Measurements from ENCODE around the gene CACNA2D2. TPM values are rescaled to one million over a fixed set of nuclear protein-coding genes. Genes with fewer than 3 reads are reported as not detected.

CACNA2D2 gene
- total RNA-seq, 1 donor from 2014 or later: 5.0 TPM

DNA sequence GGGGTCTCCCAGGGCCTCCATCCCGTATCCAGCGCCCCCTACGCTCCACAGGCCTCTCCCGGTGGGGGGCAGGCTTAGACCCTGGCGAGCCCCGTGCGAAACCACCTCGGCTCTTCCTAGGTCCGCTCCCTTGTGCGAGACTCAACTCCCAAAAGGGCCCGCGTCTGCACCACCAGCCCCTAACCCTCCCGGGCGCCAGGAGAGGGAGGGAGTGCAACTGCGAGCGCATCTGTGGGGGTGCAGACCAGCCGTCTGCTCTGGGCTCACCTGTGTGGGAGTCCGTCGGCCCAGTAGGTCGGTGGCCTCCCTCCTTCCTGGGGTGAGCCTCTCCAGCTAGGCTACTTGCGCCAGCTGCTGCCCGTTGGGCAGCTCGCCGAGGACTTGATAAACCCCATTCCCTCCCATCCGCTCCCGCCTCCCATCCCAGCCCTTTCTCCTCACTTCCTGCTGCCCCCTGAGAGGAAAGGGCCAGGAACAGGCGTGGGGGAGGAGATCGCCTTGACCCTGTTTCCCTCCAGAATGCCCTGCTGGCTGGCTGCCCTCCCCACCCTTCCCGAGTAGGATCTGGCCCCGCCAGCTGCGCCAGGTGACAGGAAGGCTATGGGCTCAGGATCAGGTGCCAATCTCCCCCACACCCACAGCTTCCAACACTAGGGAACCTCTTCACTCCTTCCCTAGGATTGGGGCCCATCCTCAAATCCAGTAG, 180.9 kb downstream of the CACNA2D2 start, which contains the start of gene HYAL2:
Gene HYAL2, minus strand, starts transcription at position 360 of the 706 bp plus-strand sequence. CDS start 2,256 bp downstream, outside the sequence.
- Mint-ChIP-seq H3K36me3 (ENCODE audit: unreplicated experiment) (no peaks in the 10 kb centered on the region), H3K9me3 (ENCODE audit: unreplicated experiment) (peaks cover 6% of the 10 kb centered on the region), H3K27ac (ENCODE audit: unreplicated experiment) (peak within 1 kb of the TSS; percentile 95), H3K27me3 (ENCODE audit: unreplicated experiment) (peaks cover 8% of the 10 kb centered on the region), H3K4me3 (ENCODE audit: unreplicated experiment) (peak within 1 kb of the TSS; percentile 82), H3K4me1 (ENCODE audit: low read depth, unreplicated experiment) (peaks cover 18% of the 10 kb centered on the region)
- no peak for DNase-seq
- TF ChIP-seq, protein P1, sequence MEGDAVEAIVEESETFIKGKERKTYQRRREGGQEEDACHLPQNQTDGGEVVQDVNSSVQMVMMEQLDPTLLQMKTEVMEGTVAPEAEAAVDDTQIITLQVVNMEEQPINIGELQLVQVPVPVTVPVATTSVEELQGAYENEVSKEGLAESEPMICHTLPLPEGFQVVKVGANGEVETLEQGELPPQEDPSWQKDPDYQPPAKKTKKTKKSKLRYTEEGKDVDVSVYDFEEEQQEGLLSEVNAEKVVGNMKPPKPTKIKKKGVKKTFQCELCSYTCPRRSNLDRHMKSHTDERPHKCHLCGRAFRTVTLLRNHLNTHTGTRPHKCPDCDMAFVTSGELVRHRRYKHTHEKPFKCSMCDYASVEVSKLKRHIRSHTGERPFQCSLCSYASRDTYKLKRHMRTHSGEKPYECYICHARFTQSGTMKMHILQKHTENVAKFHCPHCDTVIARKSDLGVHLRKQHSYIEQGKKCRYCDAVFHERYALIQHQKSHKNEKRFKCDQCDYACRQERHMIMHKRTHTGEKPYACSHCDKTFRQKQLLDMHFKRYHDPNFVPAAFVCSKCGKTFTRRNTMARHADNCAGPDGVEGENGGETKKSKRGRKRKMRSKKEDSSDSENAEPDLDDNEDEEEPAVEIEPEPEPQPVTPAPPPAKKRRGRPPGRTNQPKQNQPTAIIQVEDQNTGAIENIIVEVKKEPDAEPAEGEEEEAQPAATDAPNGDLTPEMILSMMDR (IDR thresholded peaks at IDR 0.05; ENCODE audit: partially characterized antibody, unreplicated experiment): no peak

DNA sequence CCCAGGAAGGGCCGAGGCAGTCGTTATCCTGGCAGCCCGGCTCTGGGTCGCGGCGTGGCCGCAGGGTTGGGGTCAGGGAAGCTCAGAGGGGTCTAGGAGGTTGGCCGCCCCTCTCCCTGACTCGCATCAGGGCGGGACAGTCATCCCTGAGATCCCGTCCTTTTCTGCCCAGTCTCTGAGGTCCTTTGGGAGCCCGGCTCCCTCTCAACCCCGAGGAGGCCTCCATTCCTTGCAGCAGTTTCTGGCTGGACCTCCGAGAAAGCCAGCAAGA, 181.4 kb downstream of the CACNA2D2 start:
- Mint-ChIP-seq H3K4me1 (ENCODE audit: low read depth, unreplicated experiment) (peaks cover 16% of the 10 kb centered on the region), H3K36me3 (ENCODE audit: unreplicated experiment) (no peaks in the 10 kb centered on the region), H3K4me3 (ENCODE audit: unreplicated experiment) (peak overlapping the region; percentile 34), H3K27me3 (ENCODE audit: unreplicated experiment) (peaks cover 8% of the 10 kb centered on the region), H3K9me3 (ENCODE audit: unreplicated experiment) (peaks cover 6% of the 10 kb centered on the region), H3K27ac (ENCODE audit: unreplicated experiment) (peak overlapping the region; percentile 95)
- DNase-seq: no peak
- TF ChIP-seq, protein P1 (IDR thresholded peaks at IDR 0.05; ENCODE audit: partially characterized antibody, unreplicated experiment): no peak

DNA sequence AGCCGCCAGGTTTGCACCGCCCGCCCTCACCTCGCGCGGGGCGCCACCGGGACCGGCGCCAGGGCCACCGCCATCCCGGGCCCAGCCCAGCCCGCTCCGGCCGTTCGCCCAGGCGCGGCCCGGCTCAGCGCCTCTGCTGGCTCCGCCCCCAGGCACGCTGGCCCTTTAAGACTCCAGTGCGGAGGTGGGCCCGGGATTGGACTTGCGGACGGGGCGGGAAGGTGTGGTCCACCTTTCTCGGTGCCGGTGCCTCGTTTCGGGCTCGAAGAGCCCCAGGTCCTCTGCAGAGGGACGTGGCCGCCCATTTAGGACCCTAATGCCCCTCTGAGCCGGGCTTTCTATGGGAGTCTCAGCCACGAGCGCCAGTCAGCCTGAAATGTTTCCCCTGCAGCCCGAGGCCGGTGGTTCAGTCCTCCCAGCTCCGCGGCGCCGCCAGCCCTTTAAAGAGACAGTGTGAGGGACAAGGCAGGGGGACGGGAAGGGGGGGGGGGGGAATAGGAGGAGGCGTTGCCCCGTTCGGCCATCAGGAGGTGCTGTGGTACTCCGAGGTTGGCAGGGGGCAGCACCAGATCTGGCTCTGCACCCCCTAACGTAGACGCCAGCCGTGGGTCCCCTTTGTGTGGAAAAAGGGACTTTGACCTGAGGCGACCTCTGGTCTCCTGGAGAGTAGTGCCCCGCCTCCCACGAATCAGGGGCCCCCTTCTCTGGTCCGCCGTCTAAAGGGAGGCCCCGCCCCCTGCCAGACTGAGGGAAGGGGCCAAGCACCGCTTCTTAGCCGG, 181.9 kb downstream of the CACNA2D2 start:
- TF ChIP-seq, protein P1 (IDR thresholded peaks at IDR 0.05; ENCODE audit: partially characterized antibody, unreplicated experiment): peak; percentile 70
- Mint-ChIP-seq H3K9me3 (ENCODE audit: unreplicated experiment) (peaks cover 6% of the 10 kb centered on the region), H3K36me3 (ENCODE audit: unreplicated experiment) (no peaks in the 10 kb centered on the region), H3K4me3 (ENCODE audit: unreplicated experiment) (peak overlapping the region; percentile 82), H3K27me3 (ENCODE audit: unreplicated experiment) (peaks cover 8% of the 10 kb centered on the region), H3K27ac (ENCODE audit: unreplicated experiment) (peak overlapping the region; percentile 95), H3K4me1 (ENCODE audit: low read depth, unreplicated experiment) (peaks cover 16% of the 10 kb centered on the region)
- DNase-seq: peak; percentile 89

DNA sequence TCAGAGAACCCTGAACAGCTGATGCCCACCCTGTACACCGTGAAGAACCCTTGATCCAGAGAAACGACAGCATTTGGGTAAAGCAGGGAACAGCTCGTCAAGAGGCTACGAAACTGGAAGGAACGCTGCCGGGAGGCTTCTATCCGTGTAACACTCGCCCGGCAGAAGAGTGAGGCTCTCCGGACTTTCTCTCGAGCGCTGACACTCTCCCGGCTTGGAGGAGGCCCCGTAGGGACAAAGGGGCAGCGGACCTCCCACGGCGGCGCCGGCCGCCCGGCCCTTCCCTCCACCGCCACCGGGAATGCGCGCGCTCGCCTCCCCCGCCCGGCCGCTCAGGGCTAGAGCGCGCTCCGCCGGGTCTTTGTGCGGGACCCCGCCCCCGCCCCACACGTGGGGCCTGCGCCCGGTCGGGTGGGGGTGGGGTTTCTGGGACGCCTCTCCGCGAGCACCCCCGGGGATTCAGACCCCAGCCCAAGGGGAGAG, 182.5 kb downstream of the CACNA2D2 start:
- Mint-ChIP-seq H3K4me3 (ENCODE audit: unreplicated experiment) (peak overlapping the region; percentile 94), H3K4me1 (ENCODE audit: low read depth, unreplicated experiment) (peaks cover 16% of the 10 kb centered on the region), H3K9me3 (ENCODE audit: unreplicated experiment) (peaks cover 6% of the 10 kb centered on the region), H3K27ac (ENCODE audit: unreplicated experiment) (peak overlapping the region; percentile 96), H3K27me3 (ENCODE audit: unreplicated experiment) (peaks cover 10% of the 10 kb centered on the region), H3K36me3 (ENCODE audit: unreplicated experiment) (no peaks in the 10 kb centered on the region)
- peak; percentile 88 for DNase-seq
- TF ChIP-seq, protein P1 (IDR thresholded peaks at IDR 0.05; ENCODE audit: partially characterized antibody, unreplicated experiment): no peak

Measured in glutamatergic neuron (in vitro differentiated cells).